Transverse colon (tissue), 4 donors: ENCODE results near the gene TTLL5. TPM values are rescaled to one million over a fixed set of nuclear protein-coding genes. Genes with fewer than 3 reads are reported as not detected.

Experiments
- DNase-seq: peaks from one replicate; pipeline ENCODE4 v3.0.0-alpha.2; 2019
- H3K27ac ChIP-seq, 4 donors: fragments of 200-600 bp; sonication (generic); 2 replicates each; pipeline ENCODE4 v1.5.1; 2016 to 2018; ENCODE audit warnings: inconsistent platforms in 4 of 4
- H3K27me3 ChIP-seq: fragments of 200-600 bp; sonication (generic); 2 replicates; pipeline ENCODE4 v1.5.1; 2017; ENCODE audit warnings: inconsistent platforms
- H3K36me3 ChIP-seq, 4 donors: fragments of 200-600 bp; sonication (generic); 2 replicates each; pipeline ENCODE4 v1.5.1; 2017 to 2019; ENCODE audit warnings: inconsistent platforms in 4 of 4
- H3K4me1 ChIP-seq, 4 donors: fragments of 200-600 bp; sonication (generic); 2 replicates each; pipeline ENCODE4 v1.5.1; 2017 to 2020; ENCODE audit warnings: inconsistent platforms in 4 of 4
- H3K4me3 ChIP-seq, 4 donors: fragments of 200-600 bp; sonication (generic); 1 replicate in 1 of 4; 2 replicates in 3 of 4; pipeline versions ENCODE4 v1.5.1 to v1.6.1; 2017 to 2019; ENCODE audit warnings: inconsistent platforms in 4 of 4
- H3K9me3 ChIP-seq, 2 donors: fragments of 200-600 bp; sonication (generic); 2 replicates each; pipeline ENCODE4 v1.5.1; 2017 to 2019; ENCODE audit warnings: inconsistent platforms in 2 of 2
- EP300 ChIP-seq: sonication (generic); formaldehyde crosslinking; IDR thresholded peaks from one replicate; pipeline ENCODE4 v1.6.1; 2017; ENCODE audit warnings: antibody characterized with exemption, low read depth
- POLR2A ChIP-seq: fragments of 450-650 bp; IDR thresholded peaks from one replicate; pipeline ENCODE4 v1.6.1; 2016; ENCODE audit warnings: antibody characterized with exemption, mild to moderate bottlenecking, moderate library complexity
- POLR2AphosphoS5 ChIP-seq, 3 donors: sonication (generic); formaldehyde crosslinking; IDR thresholded peaks; one replicate each; pipeline ENCODE4 v1.6.1; 2016; ENCODE audit warnings: antibody characterized with exemption in 3 of 3
- WGBS, 2 donors: methylation state at CpG; one replicate each; pipeline ENCODE4 v1.1.5; 2018; ENCODE audit warnings: low coverage in 1 of 2; 5-methylcytosine and 5-hydroxymethylcytosine counted together
- in situ Hi-C, 4 donors: fragments of 200-750 bp; cut with MboI; loops; one replicate each; pipeline versions ENCODE4 v1.15.0 to v1.15.1; 2017; ENCODE audit warnings: low sequenced_read_pairs in 3 of 4, low pct_ligation_motif_present in 1 of 4, low pct_unique_long_range_greater_than_20kb in 1 of 4
- intact Hi-C: fragments of 100-400 bp; cut with DNase I; formaldehyde crosslinking; loops from one replicate; pipeline ENCODE4 v1.15.1; 2023; ENCODE audit warnings: low total_unique reads
- total RNA-seq, 4 donors: library from RNA; depleted of rRNA; stranded (reverse); fragments of >200 nt; gene quantifications; one replicate each; pipeline ENCODE4 v1.1.0, GENCODE V29; 2016
- TF ChIP-seq, protein P1 (sequence below), 5 experiments: fragments of 200-600 bp in 3 of 5; fragments of 450-650 bp in 2 of 5; sonication (generic) in 3 of 5; IDR thresholded peaks; 1 replicate in 2 of 5; 2 replicates in 3 of 5; pipeline ENCODE4 v1.5.1; 2016 to 2017; ENCODE audit warnings: antibody characterized with exemption in 5 of 5, inconsistent platforms in 3 of 5, mild to moderate bottlenecking in 2 of 5, moderate library complexity in 1 of 5

Gene TTLL5
- total RNA-seq, 4 donors from 2014 or later: 16.1 to 264 (median 40.8) TPM

DNA sequence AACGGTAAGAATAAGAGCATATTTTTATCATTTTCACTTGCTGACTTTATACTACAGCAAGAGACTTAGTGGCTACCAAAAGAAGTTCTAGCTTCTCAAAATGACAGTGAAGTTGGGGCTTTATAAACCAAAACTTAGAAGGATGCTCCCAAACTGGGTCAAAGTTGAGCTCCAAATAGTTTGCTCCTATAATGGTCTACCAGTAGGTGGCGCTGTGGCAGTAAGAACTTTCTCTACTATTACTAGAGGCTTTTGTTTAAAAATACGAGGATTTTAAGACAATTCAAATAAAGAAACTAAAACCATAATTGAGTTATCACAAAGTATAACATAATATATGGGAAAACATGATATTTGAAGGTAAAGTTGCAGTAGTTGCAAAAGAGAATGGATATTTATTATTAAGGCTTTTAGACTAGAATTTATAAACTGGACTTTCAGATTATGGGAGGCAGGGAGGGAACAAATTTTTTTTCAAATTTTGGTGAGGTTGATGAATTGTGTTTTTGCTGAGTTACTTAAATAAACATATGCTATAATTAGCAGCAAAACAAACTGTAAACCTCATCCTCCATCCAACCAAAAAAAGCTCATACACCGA lies 245.7 kb downstream of the TTLL5 start:
- H3K4me3 ChIP-seq: no peak overlapping the region
- no peaks in the 10 kb centered on the region for H3K9me3 ChIP-seq
- H3K36me3 ChIP-seq: no peaks in the 10 kb centered on the region
- DNase-seq: peak; percentile 68
- peaks cover 0 to 31% (median 3%) of the 10 kb centered on the region in 4 donors for H3K4me1 ChIP-seq
- intact Hi-C loops (loop anchor here (5.0 kb wide), 1 partner anchor 76 kb away; the partner anchor contains the start of gene TGFB3), in situ Hi-C loops (loop anchor here in 2 of 4 donors (10.0 kb wide), 1 partner anchor 78 kb away; the partner anchor contains the start of genes IFT43 (in 2 of the 2) and TGFB3 (in 2 of the 2))
- WGBS, 2 donors: 47 to 52% methylated on average over 4 of the region's 4 CpGs
- TF ChIP-seq, protein P1, sequence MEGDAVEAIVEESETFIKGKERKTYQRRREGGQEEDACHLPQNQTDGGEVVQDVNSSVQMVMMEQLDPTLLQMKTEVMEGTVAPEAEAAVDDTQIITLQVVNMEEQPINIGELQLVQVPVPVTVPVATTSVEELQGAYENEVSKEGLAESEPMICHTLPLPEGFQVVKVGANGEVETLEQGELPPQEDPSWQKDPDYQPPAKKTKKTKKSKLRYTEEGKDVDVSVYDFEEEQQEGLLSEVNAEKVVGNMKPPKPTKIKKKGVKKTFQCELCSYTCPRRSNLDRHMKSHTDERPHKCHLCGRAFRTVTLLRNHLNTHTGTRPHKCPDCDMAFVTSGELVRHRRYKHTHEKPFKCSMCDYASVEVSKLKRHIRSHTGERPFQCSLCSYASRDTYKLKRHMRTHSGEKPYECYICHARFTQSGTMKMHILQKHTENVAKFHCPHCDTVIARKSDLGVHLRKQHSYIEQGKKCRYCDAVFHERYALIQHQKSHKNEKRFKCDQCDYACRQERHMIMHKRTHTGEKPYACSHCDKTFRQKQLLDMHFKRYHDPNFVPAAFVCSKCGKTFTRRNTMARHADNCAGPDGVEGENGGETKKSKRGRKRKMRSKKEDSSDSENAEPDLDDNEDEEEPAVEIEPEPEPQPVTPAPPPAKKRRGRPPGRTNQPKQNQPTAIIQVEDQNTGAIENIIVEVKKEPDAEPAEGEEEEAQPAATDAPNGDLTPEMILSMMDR (IDR thresholded peaks at IDR 0.05): peak; percentile 83 to 94 (median 91)
- no peak for TF ChIP-seq EP300
- H3K27me3 ChIP-seq: no peaks in the 10 kb centered on the region
- H3K27ac ChIP-seq: peak overlapping the region in 1 of 4 donors; percentile 7

GRCh38 chr14:75907756-75908359 lies 246.8 kb downstream of the TTLL5 start:
- Histone ChIP-seq H3K27ac (no peak overlapping the region), H3K4me1 (peaks cover 0 to 42% (median 9%) of the 10 kb centered on the region in 4 donors), H3K4me3 (no peak overlapping the region), H3K36me3 (no peaks in the 10 kb centered on the region), H3K9me3 (no peaks in the 10 kb centered on the region), H3K27me3 (no peaks in the 10 kb centered on the region)
- 98 to 100% methylated on average over 2 to 4 of the region's 4 CpGs for WGBS, 2 donors
- no peak for TF ChIP-seq EP300
- TF ChIP-seq POLR2A: no peak
- TF ChIP-seq, protein P1 (IDR thresholded peaks at IDR 0.05): no peak
- no peak for TF ChIP-seq POLR2AphosphoS5 (IDR thresholded peaks at IDR 0.05)
- DNase-seq: no peak
- in situ Hi-C loops (loop anchor here in 2 of 4 donors (10.0 kb wide), 1 partner anchor 77 kb away; the partner anchor contains the start of genes IFT43 (in 2 of the 2) and TGFB3 (in 2 of the 2)), intact Hi-C loops (loop anchor here (5.0 kb wide), 1 partner anchor 74 kb away; the partner anchor contains the start of gene TGFB3)

DNA sequence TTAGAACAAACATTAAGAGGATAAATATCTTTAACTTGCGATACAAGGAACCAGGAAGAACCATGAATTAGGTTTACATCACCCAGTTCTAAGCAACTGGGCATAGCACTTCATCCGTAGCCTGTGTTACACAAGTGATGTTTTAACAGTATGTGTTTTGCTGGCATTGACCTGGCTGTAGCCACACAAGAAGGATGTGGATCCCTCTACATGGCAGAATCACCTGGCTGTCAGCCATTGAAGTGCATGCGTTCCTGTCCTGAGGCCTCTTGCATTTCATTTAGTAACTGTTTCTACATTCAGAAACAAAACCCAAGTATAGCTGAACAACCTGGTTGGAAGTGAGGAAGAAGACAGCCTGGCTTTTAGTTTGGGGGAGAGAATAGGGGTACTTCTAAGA lies 248.6 kb downstream of the TTLL5 start:
- in situ Hi-C loops (loop anchor here in 2 of 4 donors (10.0 kb wide), 1 partner anchor 75 kb away; the partner anchor contains the start of genes IFT43 (in 2 of the 2) and TGFB3 (in 2 of the 2)), intact Hi-C loops (loop anchor here (5.0 kb wide), 1 partner anchor 73 kb away; the partner anchor contains the start of gene TGFB3)
- TF ChIP-seq EP300 (no peak), POLR2A (no peak), POLR2AphosphoS5 (IDR thresholded peaks at IDR 0.05) (no peak)
- TF ChIP-seq, protein P1 (IDR thresholded peaks at IDR 0.05): no peak
- Histone ChIP-seq H3K9me3 (no peaks in the 10 kb centered on the region), H3K27me3 (no peaks in the 10 kb centered on the region), H3K4me1 (peaks cover 0 to 50% (median 9%) of the 10 kb centered on the region in 4 donors), H3K4me3 (no peak overlapping the region), H3K27ac (no peak overlapping the region), H3K36me3 (no peaks in the 10 kb centered on the region)
- no peak for DNase-seq
- WGBS, 2 donors: 78 to 83% methylated on average over 2 to 3 of the region's 3 CpGs

GRCh38 chr14:75910048-75910447 lies 249.0 kb downstream of the TTLL5 start:
- in situ Hi-C loops: no loop called here
- WGBS, 2 donors: 43 to 57% methylated on average over 1 to 2 of the region's 2 CpGs

More at GRCh38 chr14:75910048-75910447, 249.0 kb downstream of the TTLL5 start:
- H3K4me3 ChIP-seq: no peak overlapping the region
- no peaks in the 10 kb centered on the region for H3K36me3 ChIP-seq
- no peak for TF ChIP-seq POLR2A
- no peak for TF ChIP-seq POLR2AphosphoS5 (IDR thresholded peaks at IDR 0.05)
- peaks cover 0 to 50% (median 9%) of the 10 kb centered on the region in 4 donors for H3K4me1 ChIP-seq
- intact Hi-C loops: no loop called here
- peak overlapping the region in 2 of 4 donors; percentile 29 to 35 for H3K27ac ChIP-seq
- H3K27me3 ChIP-seq: no peaks in the 10 kb centered on the region
- H3K9me3 ChIP-seq: no peaks in the 10 kb centered on the region
- DNase-seq: no peak
